ENCODE results near the gene TLR9. TPM values are rescaled to one million over a fixed set of nuclear protein-coding genes. Genes with fewer than 3 reads are reported as not detected.

TLR9 gene
- polyA plus RNA-seq, 1 experiment: 0.07 TPM

- DNase-seq (ENCODE audit: low read depth): no peak
- POLR2A ChIA-PET: no interaction called here
- TF ChIP-seq CTCF (IDR thresholded peaks at IDR 0.05; ENCODE audit: insufficient read depth, low read depth, low read length): no peak
- H3K27me3 ChIP-seq (ENCODE audit: control insufficient read depth, insufficient read depth, low read length): no peaks in the 10 kb centered on the region; the same call in 1 of the 2 replicates
- CTCF ChIA-PET: no interaction called here
- H3K36me3 ChIP-seq (ENCODE audit: control insufficient read depth, insufficient read depth, low read length): no peaks in the 10 kb centered on the region
- no peak overlapping the region for H3K4me3 ChIP-seq (ENCODE audit: low read depth, low read length)
Observed at GRCh38 chr3:52185311-52185710, 40.1 kb downstream of the TLR9 start.

- TF ChIP-seq CTCF (IDR thresholded peaks at IDR 0.05; ENCODE audit: insufficient read depth, low read depth, low read length): no peak
- Histone ChIP-seq H3K27me3 (ENCODE audit: control insufficient read depth, insufficient read depth, low read length) (no peaks in the 10 kb centered on the region; the same call in 1 of the 2 replicates), H3K36me3 (ENCODE audit: control insufficient read depth, insufficient read depth, low read length) (no peaks in the 10 kb centered on the region), H3K4me3 (ENCODE audit: low read depth, low read length) (no peak overlapping the region)
- DNase-seq (ENCODE audit: low read depth): no peak
- POLR2A ChIA-PET: no interaction called here
- CTCF ChIA-PET: no interaction called here
Observed at GRCh38 chr3:52184690-52185089, 40.8 kb downstream of the TLR9 start.

- POLR2A ChIA-PET: no interaction called here
- no peak for TF ChIP-seq CTCF (IDR thresholded peaks at IDR 0.05; ENCODE audit: insufficient read depth, low read depth, low read length)
- CTCF ChIA-PET: interaction anchor here (1.2 to 1.6 kb wide), 2 partner anchors 9 to 13 kb away, joined by 3 read pairs; no protein-coding TSS in a partner anchor
- DNase-seq (ENCODE audit: low read depth): no peak
- H3K27me3 ChIP-seq (ENCODE audit: control insufficient read depth, insufficient read depth, low read length): no peaks in the 10 kb centered on the region; the same call in 1 of the 2 replicates
- no peak overlapping the region for H3K4me3 ChIP-seq (ENCODE audit: low read depth, low read length)
- H3K36me3 ChIP-seq (ENCODE audit: control insufficient read depth, insufficient read depth, low read length): no peaks in the 10 kb centered on the region
Observed at GRCh38 chr3:52183786-52184445, 41.5 kb downstream of the TLR9 start.

GRCh38 chr3:52182691-52183090, 42.8 kb downstream of the TLR9 start:
- TF ChIP-seq CTCF (IDR thresholded peaks at IDR 0.05; ENCODE audit: insufficient read depth, low read depth, low read length): no peak
- DNase-seq (ENCODE audit: low read depth): no peak
- ChIA-PET CTCF (interaction anchor here (1.3 to 1.6 kb wide), 4 partner anchors 12 to 38 kb away, joined by 3 to 4 read pairs (median 3); no protein-coding TSS in a partner anchor), POLR2A (no interaction called here)
- H3K36me3 ChIP-seq (ENCODE audit: control insufficient read depth, insufficient read depth, low read length): no peaks in the 10 kb centered on the region
- H3K27me3 ChIP-seq (ENCODE audit: control insufficient read depth, insufficient read depth, low read length): peaks cover 2% of the 10 kb centered on the region; the same call in 1 of the 2 replicates
- no peak overlapping the region for H3K4me3 ChIP-seq (ENCODE audit: low read depth, low read length)

- no peak for TF ChIP-seq CTCF (IDR thresholded peaks at IDR 0.05; ENCODE audit: insufficient read depth, low read depth, low read length)
- no peaks in the 10 kb centered on the region for H3K36me3 ChIP-seq (ENCODE audit: control insufficient read depth, insufficient read depth, low read length)
- no peak overlapping the region for H3K4me3 ChIP-seq (ENCODE audit: low read depth, low read length)
- DNase-seq (ENCODE audit: low read depth): no peak
- POLR2A ChIA-PET: no interaction called here
- CTCF ChIA-PET: interaction anchor here (1.3 to 1.5 kb wide), 3 partner anchors 13 to 38 kb away, joined by 3 to 4 read pairs (median 3); no protein-coding TSS in a partner anchor
- H3K27me3 ChIP-seq (ENCODE audit: control insufficient read depth, insufficient read depth, low read length): peaks cover 2% of the 10 kb centered on the region; the same call in 1 of the 2 replicates
Observed at GRCh38 chr3:52182196-52182595, 43.2 kb downstream of the TLR9 start.
